HEK293T (cell line): Measurements from ENCODE around the gene USP27X.

Experiments
- CTCF ChIA-PET: fragments of 350-600 bp; formaldehyde crosslinking; extraction: SDS; loops from one replicate; lab custom pipeline; 2021; ENCODE audit warnings: antibody characterized with exemption, inconsistent platforms; lab: Yijun Ruan, JAX
- POLR2A ChIA-PET: fragments of 350-600 bp; formaldehyde crosslinking; extraction: SDS; loops from one replicate; lab custom pipeline; 2020; ENCODE audit warnings: antibody characterized with exemption, inconsistent platforms; lab: Yijun Ruan, JAX
- DNase-seq: peaks from one replicate; pipeline ENCODE4 v3.0.0; 2012; ENCODE audit warnings: mixed read lengths; ENCODE audit errors: extremely low spot score
- ARNT ChIP-seq: fragments of 450-650 bp; IDR thresholded peaks from 2 replicates; pipeline ENCODE4 v1.6.1; 2017; ENCODE audit warnings: mild to moderate bottlenecking
- BHLHE40 ChIP-seq: fragments of 450-650 bp; IDR thresholded peaks from 2 replicates; pipeline ENCODE4 v1.6.1; 2016; ENCODE audit warnings: mild to moderate bottlenecking, moderate library complexity, borderline replicate concordance
- CTBP1 ChIP-seq: fragments of 450-650 bp; IDR thresholded peaks from 2 replicates; pipeline ENCODE4 v1.6.1; 2016; ENCODE audit warnings: borderline replicate concordance
- ELF4 ChIP-seq: fragments of 450-650 bp; IDR thresholded peaks from 2 replicates; pipeline ENCODE4 v1.6.1; 2017; ENCODE audit warnings: antibody characterized with exemption
- FOXA1 ChIP-seq: fragments of 450-650 bp; IDR thresholded peaks from 2 replicates; pipeline ENCODE4 v1.6.1; 2016; ENCODE audit warnings: mild to moderate bottlenecking
- FOXK2 ChIP-seq: fragments of 450-650 bp; IDR thresholded peaks from 2 replicates; pipeline ENCODE4 v1.6.1; 2016; ENCODE audit warnings: mild to moderate bottlenecking
- FOXM1 ChIP-seq: fragments of 450-650 bp; IDR thresholded peaks from 2 replicates; pipeline ENCODE4 v1.6.1; 2017; ENCODE audit warnings: mild to moderate bottlenecking, borderline replicate concordance
- HDGF ChIP-seq: fragments of 450-650 bp; IDR thresholded peaks from 2 replicates; pipeline ENCODE4 v1.6.1; 2017; ENCODE audit warnings: antibody characterized with exemption, borderline replicate concordance
- L3MBTL2 ChIP-seq: fragments of 450-650 bp; conservative IDR thresholded peaks from 2 replicates; pipeline ENCODE4 v1.6.1; 2016; ENCODE audit warnings: mild to moderate bottlenecking
- LEF1 ChIP-seq: fragments of 450-650 bp; IDR thresholded peaks from 2 replicates; pipeline ENCODE4 v1.6.1; 2017; ENCODE audit warnings: mild to moderate bottlenecking, borderline replicate concordance
- NFRKB ChIP-seq: fragments of 450-650 bp; IDR thresholded peaks from 2 replicates; pipeline ENCODE4 v1.6.1; 2016; ENCODE audit warnings: mild to moderate bottlenecking, moderate library complexity
- SP1 ChIP-seq: fragments of 450-650 bp; IDR thresholded peaks from 2 replicates; pipeline ENCODE4 v1.6.1; 2017
- SUZ12 ChIP-seq: fragments of 450-650 bp; IDR thresholded peaks from 2 replicates; pipeline ENCODE4 v1.6.1; 2016; ENCODE audit warnings: mild to moderate bottlenecking
- TARDBP ChIP-seq: fragments of 450-650 bp; IDR thresholded peaks from 2 replicates; pipeline ENCODE4 v1.6.1; 2016
- ZNF384 ChIP-seq: fragments of 450-650 bp; IDR thresholded peaks from 2 replicates; pipeline ENCODE4 v1.6.1; 2016
- TF ChIP-seq, protein P1 (sequence below): fragments of 450-650 bp; IDR thresholded peaks from 2 replicates; pipeline ENCODE4 v1.6.1; 2016

USP27X gene

DNA sequence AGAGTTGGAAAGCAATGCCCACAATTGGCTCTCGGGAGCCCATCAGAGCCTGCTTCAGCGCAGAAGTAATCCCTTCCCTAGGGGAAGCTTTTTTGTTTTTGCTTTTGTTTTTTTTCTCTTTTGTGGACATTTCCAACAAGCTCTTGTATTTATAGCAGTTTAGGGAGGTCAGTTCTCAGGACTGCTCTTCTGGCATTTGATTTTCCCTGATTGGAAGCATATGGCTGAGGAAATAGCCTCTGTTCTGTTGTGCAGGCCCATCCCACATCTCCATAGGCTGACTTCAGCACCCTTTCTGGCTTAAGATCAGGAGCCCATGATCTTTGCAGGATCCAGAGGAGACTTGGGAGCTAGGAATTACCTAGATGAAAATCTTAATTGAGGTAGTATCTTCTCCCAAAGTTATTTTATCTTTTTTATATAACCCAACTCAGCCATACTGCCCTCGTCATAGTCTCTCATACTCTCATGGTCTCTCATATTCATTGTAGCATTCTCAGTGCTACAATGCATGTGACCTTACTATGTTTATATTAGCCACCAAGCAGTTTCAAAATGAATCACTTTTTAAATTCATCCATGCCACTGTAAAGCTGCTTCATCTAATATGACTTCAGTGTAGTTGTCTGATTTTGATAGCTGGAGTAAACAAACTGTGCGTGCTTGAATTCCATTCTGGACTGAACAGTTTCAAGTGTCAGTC is 33.4 kb upstream of the USP27X start:
- ChIA-PET CTCF (interaction anchor here (0.6 to 1.2 kb wide), 2 partner anchors 38 to 359 kb away, joined by 3 read pairs; partner anchors contain the start of gene CCNB3), POLR2A (no interaction called here)
- TF ChIP-seq SP1: no peak
- no peak for TF ChIP-seq CTBP1
- TF ChIP-seq SUZ12: no peak
- no peak for TF ChIP-seq ELF4
- no peak for TF ChIP-seq L3MBTL2
- TF ChIP-seq HDGF: no peak
- no peak for TF ChIP-seq ARNT
- no peak for TF ChIP-seq FOXK2
- TF ChIP-seq NFRKB: no peak
- no peak for TF ChIP-seq ZNF384
- TF ChIP-seq, protein P1, sequence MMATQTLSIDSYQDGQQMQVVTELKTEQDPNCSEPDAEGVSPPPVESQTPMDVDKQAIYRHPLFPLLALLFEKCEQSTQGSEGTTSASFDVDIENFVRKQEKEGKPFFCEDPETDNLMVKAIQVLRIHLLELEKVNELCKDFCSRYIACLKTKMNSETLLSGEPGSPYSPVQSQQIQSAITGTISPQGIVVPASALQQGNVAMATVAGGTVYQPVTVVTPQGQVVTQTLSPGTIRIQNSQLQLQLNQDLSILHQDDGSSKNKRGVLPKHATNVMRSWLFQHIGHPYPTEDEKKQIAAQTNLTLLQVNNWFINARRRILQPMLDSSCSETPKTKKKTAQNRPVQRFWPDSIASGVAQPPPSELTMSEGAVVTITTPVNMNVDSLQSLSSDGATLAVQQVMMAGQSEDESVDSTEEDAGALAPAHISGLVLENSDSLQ: no peak
- DNase-seq: no peak

DNA sequence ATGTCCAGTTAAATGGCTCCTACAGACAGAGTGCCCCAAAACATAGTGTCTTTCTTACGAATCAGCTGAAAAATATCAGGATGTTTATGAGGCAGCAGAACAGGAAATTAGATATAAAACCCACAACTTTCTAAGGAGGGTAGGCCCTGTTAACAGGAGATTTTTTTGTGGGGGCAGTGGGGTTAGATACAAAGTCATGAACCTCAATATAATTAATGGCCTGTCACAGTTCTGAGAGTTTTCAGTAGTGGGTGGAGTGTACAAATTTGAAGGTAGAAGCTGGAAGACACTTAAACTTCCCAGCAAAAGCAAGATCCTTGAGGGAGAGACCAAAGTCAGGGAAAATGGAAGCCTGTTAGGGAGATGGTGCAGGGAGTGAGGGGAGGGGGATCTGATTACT is 32.8 kb upstream of the USP27X start:
- TF ChIP-seq FOXK2 (no peak), SP1 (no peak), L3MBTL2 (no peak), FOXA1 (no peak), SUZ12 (no peak), HDGF (no peak), BHLHE40 (no peak), ELF4 (no peak), TARDBP (no peak), NFRKB (no peak), ARNT (no peak), FOXM1 (no peak), ZNF384 (no peak)
- TF ChIP-seq, protein P1: no peak
- ChIA-PET CTCF (interaction anchor here (1.2 kb wide), 1 partner anchor 38 kb away, joined by 3 read pairs; no protein-coding TSS in a partner anchor), POLR2A (no interaction called here)
- DNase-seq: no peak

DNA sequence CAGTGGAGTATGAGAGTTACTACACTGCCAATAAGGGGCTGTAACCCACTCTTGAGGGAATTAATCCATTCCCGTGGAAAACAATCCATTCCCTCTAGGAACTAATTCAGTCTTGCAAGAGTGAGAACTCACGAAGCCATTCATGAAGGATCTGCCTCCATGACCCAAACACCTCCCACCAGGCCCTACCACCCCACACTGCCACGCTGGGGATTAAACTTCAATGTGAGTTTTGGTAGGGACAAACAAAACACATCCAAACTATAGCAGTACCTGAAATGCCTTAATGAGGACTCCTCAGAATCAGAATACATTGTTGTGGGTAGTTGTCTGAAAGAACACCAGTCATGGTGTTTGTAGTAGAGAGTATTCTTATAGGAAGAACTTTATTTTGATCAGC is 31.0 kb upstream of the USP27X start:
- no peak for TF ChIP-seq FOXA1
- no peak for TF ChIP-seq HDGF
- no peak for TF ChIP-seq FOXM1
- TF ChIP-seq BHLHE40: no peak
- TF ChIP-seq CTBP1: no peak
- no peak for TF ChIP-seq TARDBP
- TF ChIP-seq SP1: no peak
- no peak for TF ChIP-seq L3MBTL2
- no peak for TF ChIP-seq ELF4
- no peak for TF ChIP-seq ZNF384
- TF ChIP-seq LEF1: no peak
- TF ChIP-seq SUZ12: no peak
- TF ChIP-seq, protein P1: no peak
- no peak for TF ChIP-seq NFRKB
- TF ChIP-seq ARNT: no peak
- TF ChIP-seq FOXK2: no peak
- no peak for DNase-seq
- CTCF ChIA-PET: interaction anchor here (1.0 kb wide), 1 partner anchor 36 kb away, joined by 3 read pairs; no protein-coding TSS in a partner anchor
- POLR2A ChIA-PET: no interaction called here

DNA sequence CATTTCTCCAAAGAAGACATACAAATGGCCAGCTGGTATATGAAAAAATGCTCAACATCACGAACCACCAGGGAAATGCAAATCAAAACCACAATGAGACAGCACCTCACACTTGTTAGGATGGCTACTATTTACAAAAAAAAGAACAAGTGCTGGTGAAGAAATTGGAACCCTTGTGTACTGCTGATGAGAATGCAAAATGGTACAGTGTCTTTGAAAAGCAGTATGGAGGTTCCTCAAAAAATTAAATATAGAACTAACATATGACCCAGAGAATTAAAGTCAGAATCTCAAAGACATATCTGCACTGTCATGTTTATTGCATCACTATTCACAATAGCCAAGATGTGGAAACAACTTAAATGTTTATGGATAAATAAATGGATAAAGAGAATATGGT is 29.3 kb upstream of the USP27X start:
- ChIA-PET CTCF (no interaction called here), POLR2A (no interaction called here)
- no peak for TF ChIP-seq HDGF
- TF ChIP-seq FOXM1: no peak
- no peak for TF ChIP-seq ARNT
- TF ChIP-seq TARDBP: no peak
- TF ChIP-seq FOXK2: no peak
- TF ChIP-seq, protein P1: no peak
- TF ChIP-seq LEF1: no peak
- TF ChIP-seq ZNF384: no peak
- no peak for TF ChIP-seq FOXA1
- no peak for TF ChIP-seq BHLHE40
- no peak for TF ChIP-seq SP1
- TF ChIP-seq ELF4: no peak
- TF ChIP-seq L3MBTL2: no peak
- TF ChIP-seq SUZ12: no peak
- no peak for TF ChIP-seq NFRKB
- no peak for TF ChIP-seq CTBP1
- no peak for DNase-seq

DNA sequence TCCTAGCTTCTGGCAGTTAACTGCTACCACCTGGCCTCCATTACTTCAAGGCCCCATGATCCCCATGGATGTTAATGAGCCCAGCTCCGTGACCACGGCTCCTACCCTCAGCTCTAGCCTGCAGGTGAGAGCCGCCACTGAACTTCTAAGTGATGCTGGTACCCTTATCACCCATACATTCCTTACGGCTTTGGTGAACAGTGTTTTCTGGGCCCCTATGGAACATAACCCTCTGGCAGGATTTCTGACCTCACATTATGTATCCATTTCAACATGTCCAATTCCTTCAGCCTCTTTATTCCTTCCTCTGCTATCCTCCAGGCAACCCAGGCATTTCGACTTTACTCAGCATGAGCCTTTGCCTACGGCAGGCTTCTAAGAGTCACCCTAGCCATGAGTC is 25.6 kb upstream of the USP27X start:
- ChIA-PET CTCF (no interaction called here), POLR2A (no interaction called here)
- TF ChIP-seq CTBP1 (no peak), SUZ12 (no peak), FOXM1 (no peak), SP1 (no peak)
- TF ChIP-seq, protein P1: no peak
- no peak for DNase-seq
